ENCODE measurements around the gene PLXNA2. TPM values are rescaled to one million over a fixed set of nuclear protein-coding genes. Genes with fewer than 3 reads are reported as not detected.
A peak's percentile ranks its signal among the peaks of the same experiment; 100 is the strongest.

PLXNA2 gene
- total and polyA plus RNA-seq, 2 of the 8 experiments (the other 6 are each of a cell fraction or from before 2014, with no cell fraction given), result 0.33 to 1.5 TPM

GRCh38 chr1:208209896-208210589 is 34.1 kb downstream of the PLXNA2 start:
- Histone ChIP-seq H2BK20ac (ENCODE audit: low read length) (no peak overlapping the region), H2BK15ac (ENCODE audit: low read length) (no peak overlapping the region), H4K91ac (replicated peaks; ENCODE audit: insufficient read length, low read length) (peak overlapping the region; percentile 51), H3K56ac (replicated peaks; ENCODE audit: insufficient read length, low read depth, low read length) (no peak overlapping the region), H3K27ac (ENCODE audit: low read depth, low read length) (no peak overlapping the region), H2AK5ac (ENCODE audit: low read depth, low read length) (no peak overlapping the region), H4K20me1 (replicated peaks in 1 of 2; ENCODE audit: control insufficient read depth in 1 of 2, insufficient read depth in 2 of 2, low read length in 2 of 2) (no peaks in the 10 kb centered on the region), H4K5ac (ENCODE audit: insufficient read length, low read depth, low read length) (no peak overlapping the region), H3K9me3 (ENCODE audit: insufficient read depth in 2 of 2, low read depth in 1 of 2, low read length in 1 of 2) (no peaks in the 10 kb centered on the region), H3K4ac (replicated peaks; ENCODE audit: insufficient read length, low read depth, low read length) (no peak overlapping the region), H3K79me1 (ENCODE audit: low read depth, low read length) (no peaks in the 10 kb centered on the region), H4K8ac (ENCODE audit: extremely low read depth, insufficient read depth, low read length) (no peak overlapping the region), H3K14ac (ENCODE audit: insufficient read length) (no peak overlapping the region), H3K27me3 (replicated peaks in 1 of 4; ENCODE audit: control insufficient read depth in 3 of 4, extremely low read depth in 1 of 4, insufficient read depth in 3 of 4, low read length in 3 of 4) (no peaks in the 10 kb centered on the region), H2BK120ac (replicated peaks; ENCODE audit: low read depth, low read length) (no peak overlapping the region), H3K4me1 (replicated peaks in 1 of 4; ENCODE audit: control insufficient read depth in 3 of 4, insufficient read depth in 4 of 4, low read length in 3 of 4) (peaks cover 0 to 2% (median 0%) of the 10 kb centered on the region in 4 experiments; a peak in 1 of 7 replicates), H3K9ac (replicated peaks in 1 of 4; ENCODE audit: extremely low read depth in 1 of 4, low read depth in 3 of 4, low read length in 3 of 4) (no peak overlapping the region), H3K4me3 (ENCODE audit: extremely low read depth in 1 of 4, insufficient read depth in 2 of 4, low read depth in 3 of 4, low read length in 4 of 4) (no peak overlapping the region), H3K23ac (ENCODE audit: insufficient read length) (no peak overlapping the region), H3K4me2 (ENCODE audit: insufficient read depth in 1 of 2, low read depth in 2 of 2, low read length in 2 of 2) (no peak overlapping the region), H3K18ac (ENCODE audit: extremely low read depth, low read length) (no peak overlapping the region; the same call in 1 of the 2 replicates), H3K79me2 (ENCODE audit: control insufficient read depth in 1 of 2, insufficient read depth in 2 of 2, low read length in 2 of 2) (no peaks in the 10 kb centered on the region), H3K36me3 (ENCODE audit: control insufficient read depth in 2 of 4, insufficient read depth in 4 of 4, low read length in 3 of 4) (no peaks in the 10 kb centered on the region), H2BK5ac (ENCODE audit: low read depth, low read length) (no peak overlapping the region), H2BK12ac (ENCODE audit: low read depth, low read length) (no peak overlapping the region), H2AFZ (ENCODE audit: low read length) (no peak overlapping the region), H3K23me2 (ENCODE audit: low read depth, low read length) (no peaks in the 10 kb centered on the region)
- FAIRE-seq (no peak), DNase-seq (ENCODE audit: low read depth in 1 of 2, low spot score in 2 of 2) (no peak)
- ChIA-PET CTCF (ENCODE audit: partially characterized antibody) (interaction anchor here (0.8 to 1.6 kb wide), 5 partner anchors 8 to 323 kb away, joined by 3 to 6 read pairs (median 4); no protein-coding TSS in a partner anchor), POLR2A (ENCODE audit: partially characterized antibody) (interaction anchor here (0.8 kb wide), 1 partner anchor 44 kb away, joined by 3 read pairs; no protein-coding TSS in a partner anchor)
- 88% methylated on average over 9 of the region's 9 CpGs; no CpG with 5 or more reads in 1 of the 2 experiments for WGBS, 2 experiments (ENCODE audit: extremely low coverage in 1 of 2, insufficient coverage in 1 of 2, insufficient read length in 1 of 2, insufficient replicate concordance in 2 of 2, low coverage in 1 of 2, low lambda C conversion rate in 2 of 2, missing lambda C conversion rate in 1 of 2)
- TF ChIP-seq JUND (IDR thresholded peaks at IDR 0.05; ENCODE audit: low read length) (no peak), ZNF274 (IDR thresholded peaks at IDR 0.05; ENCODE audit: borderline replicate concordance, extremely low read depth, low read length) (no peak), RBBP5 (IDR thresholded peaks at IDR 0.05; ENCODE audit: borderline replicate concordance, low read depth, low read length) (no peak), SIX5 (IDR thresholded peaks at IDR 0.05; ENCODE audit: low read depth, low read length) (no peak)
